GM21526 (cell line): Measurements from ENCODE around the gene SIN3A.
A peak's percentile ranks its signal among the peaks of the same experiment; 100 is the strongest.
"Not testable (repeated sequence)": the region's sequence is repeated elsewhere in the genome, so short reads cannot be mapped to it uniquely, and the experiment has no call there.

Source experiments
- ATAC-seq: cut with Tn5 transposase; IDR thresholded peaks from one replicate; pipeline ENCODE4 v1.9.1; 2021; ENCODE audit warnings: moderate library complexity; ENCODE audit not compliant: unreplicated experiment, low FRiP score

Gene SIN3A

GRCh38 chr15:75383986-75384385 lies 67.5 kb downstream of the SIN3A start:
- ATAC-seq: not testable (repeated sequence)

- ATAC-seq: no peak
Observed at GRCh38 chr15:75380773-75381172, 70.7 kb downstream of the SIN3A start.

- no peak for ATAC-seq
Observed at GRCh38 chr15:75371901-75372688, 79.4 kb downstream of the SIN3A start.

GRCh38 chr15:75371486-75371885 lies 80.0 kb downstream of the SIN3A start:
- ATAC-seq: no peak

GRCh38 chr15:75369897-75370581 lies 81.5 kb downstream of the SIN3A start:
- ATAC-seq: no peak

- peak; percentile 11 for ATAC-seq
Observed at GRCh38 chr15:75368689-75369239, 82.7 kb downstream of the SIN3A start.

- ATAC-seq: peak; percentile 81
Observed at GRCh38 chr15:75367913-75368688, 83.4 kb downstream of the SIN3A start, which contains the start of gene MAN2C1. Gene MAN2C1 (minus strand): TSS chr15:75368607. CDS start chr15:75368583, 24 bp downstream.

- no peak for ATAC-seq
Observed at GRCh38 chr15:75367406-75367912, 84.0 kb downstream of the SIN3A start.

GRCh38 chr15:75367006-75367405 lies 84.5 kb downstream of the SIN3A start:
- no peak for ATAC-seq

GRCh38 chr15:75366163-75366562 lies 85.3 kb downstream of the SIN3A start:
- no peak for ATAC-seq

- no peak for ATAC-seq
Observed at GRCh38 chr15:75364881-75365280, 86.6 kb downstream of the SIN3A start.

- ATAC-seq: no peak
Observed at GRCh38 chr15:75363786-75364185, 87.7 kb downstream of the SIN3A start.

GRCh38 chr15:75362642-75363249 lies 88.7 kb downstream of the SIN3A start:
- no peak for ATAC-seq

GRCh38 chr15:75361989-75362641 lies 89.4 kb downstream of the SIN3A start:
- ATAC-seq: no peak

GRCh38 chr15:75361361-75361988 lies 90.0 kb downstream of the SIN3A start:
- ATAC-seq: no peak

- ATAC-seq: no peak
Observed at GRCh38 chr15:75360856-75361255, 90.6 kb downstream of the SIN3A start.

- no peak for ATAC-seq
Observed at GRCh38 chr15:75360391-75360790, 91.1 kb downstream of the SIN3A start.

GRCh38 chr15:75359537-75360250 lies 91.8 kb downstream of the SIN3A start:
- no peak for ATAC-seq
